Measurements from ENCODE around the gene ADSL. TPM values are rescaled to one million over a fixed set of nuclear protein-coding genes. Genes with fewer than 3 reads are reported as not detected.

ADSL gene
- total and polyA plus RNA-seq, 2 donors from 2014 or later: 42.5 to 57.5 TPM

DNA sequence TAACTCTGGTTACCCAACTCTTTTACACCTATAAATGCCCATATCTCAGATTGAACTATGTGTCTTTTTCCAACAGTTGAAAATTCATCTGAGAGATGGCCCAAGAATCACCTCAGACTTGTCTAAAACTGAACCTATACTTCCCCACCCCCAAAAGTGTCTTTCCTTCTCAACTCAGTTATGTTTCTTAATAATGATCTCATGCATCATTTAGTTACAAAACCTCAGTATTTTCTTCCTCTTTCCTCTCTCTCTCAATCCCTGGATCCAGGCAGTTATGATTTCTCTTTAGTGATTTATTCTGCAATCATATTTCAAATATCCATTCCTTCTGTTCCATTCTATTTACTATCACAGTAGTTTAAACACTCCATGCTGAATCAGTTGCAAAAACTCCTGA is 32.3 kb upstream of the ADSL start:
- peaks cover 23 to 63% (median 49%) of the 10 kb centered on the region in 3 donors for H3K36me3 ChIP-seq (ENCODE audit: control insufficient read depth in 2 of 3, insufficient read depth in 3 of 3, low read length in 3 of 3)
- TF ChIP-seq, protein P1, sequence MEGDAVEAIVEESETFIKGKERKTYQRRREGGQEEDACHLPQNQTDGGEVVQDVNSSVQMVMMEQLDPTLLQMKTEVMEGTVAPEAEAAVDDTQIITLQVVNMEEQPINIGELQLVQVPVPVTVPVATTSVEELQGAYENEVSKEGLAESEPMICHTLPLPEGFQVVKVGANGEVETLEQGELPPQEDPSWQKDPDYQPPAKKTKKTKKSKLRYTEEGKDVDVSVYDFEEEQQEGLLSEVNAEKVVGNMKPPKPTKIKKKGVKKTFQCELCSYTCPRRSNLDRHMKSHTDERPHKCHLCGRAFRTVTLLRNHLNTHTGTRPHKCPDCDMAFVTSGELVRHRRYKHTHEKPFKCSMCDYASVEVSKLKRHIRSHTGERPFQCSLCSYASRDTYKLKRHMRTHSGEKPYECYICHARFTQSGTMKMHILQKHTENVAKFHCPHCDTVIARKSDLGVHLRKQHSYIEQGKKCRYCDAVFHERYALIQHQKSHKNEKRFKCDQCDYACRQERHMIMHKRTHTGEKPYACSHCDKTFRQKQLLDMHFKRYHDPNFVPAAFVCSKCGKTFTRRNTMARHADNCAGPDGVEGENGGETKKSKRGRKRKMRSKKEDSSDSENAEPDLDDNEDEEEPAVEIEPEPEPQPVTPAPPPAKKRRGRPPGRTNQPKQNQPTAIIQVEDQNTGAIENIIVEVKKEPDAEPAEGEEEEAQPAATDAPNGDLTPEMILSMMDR (IDR thresholded peaks at IDR 0.05; ENCODE audit: borderline replicate concordance, extremely low read depth, insufficient read depth): no peak
- intact Hi-C loops (cut with DNase I): no loop called here
- no peaks in the 10 kb centered on the region for H3K4me1 ChIP-seq (ENCODE audit: control insufficient read depth in 2 of 3, insufficient read depth in 2 of 3, low read depth in 1 of 3, low read length in 3 of 3)
- no peak overlapping the region for H3K27ac ChIP-seq (ENCODE audit: low read depth in 2 of 2, low read length in 2 of 2)
- no peaks in the 10 kb centered on the region for H3K9me3 ChIP-seq (ENCODE audit: control insufficient read depth in 2 of 3, insufficient read depth in 1 of 3, low read length in 3 of 3)
- DNase-seq: no peak
- H3K4me3 ChIP-seq (ENCODE audit: low read length in 3 of 3): no peak overlapping the region
- no peak for FAIRE-seq
- H3K27me3 ChIP-seq (ENCODE audit: control insufficient read depth, insufficient read depth, low read length): no peaks in the 10 kb centered on the region
- H3K9ac ChIP-seq (ENCODE audit: low read length in 3 of 3): no peak overlapping the region

DNA sequence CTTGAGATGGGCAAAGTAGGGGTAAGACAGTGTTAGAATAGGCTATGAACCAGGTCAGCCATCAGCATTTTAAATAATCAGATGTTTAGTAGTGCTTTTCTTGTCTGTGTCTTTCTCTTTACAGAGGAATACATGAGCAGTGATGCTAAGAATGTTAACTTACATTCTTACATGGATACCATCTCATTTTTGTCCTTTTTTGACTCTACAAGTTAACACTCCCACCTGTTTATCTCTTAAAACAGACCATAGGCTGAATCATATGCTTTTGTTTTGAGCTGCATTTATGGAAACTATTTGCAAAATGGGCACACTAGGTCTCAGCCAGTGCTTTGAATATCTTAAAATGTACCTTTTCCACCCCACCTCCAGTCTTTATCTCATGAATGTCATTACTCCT is 25.6 kb upstream of the ADSL start:
- intact Hi-C loops (cut with DNase I): no loop called here
- Histone ChIP-seq H3K9ac (ENCODE audit: low read length in 3 of 3) (no peak overlapping the region), H3K4me1 (ENCODE audit: control insufficient read depth in 2 of 3, insufficient read depth in 2 of 3, low read depth in 1 of 3, low read length in 3 of 3) (no peaks in the 10 kb centered on the region), H3K27me3 (ENCODE audit: control insufficient read depth, insufficient read depth, low read length) (no peaks in the 10 kb centered on the region), H3K4me3 (ENCODE audit: low read length in 3 of 3) (no peak overlapping the region), H3K9me3 (ENCODE audit: control insufficient read depth in 2 of 3, insufficient read depth in 1 of 3, low read length in 3 of 3) (no peaks in the 10 kb centered on the region), H3K36me3 (ENCODE audit: control insufficient read depth in 2 of 3, insufficient read depth in 3 of 3, low read length in 3 of 3) (peaks cover 8 to 37% (median 32%) of the 10 kb centered on the region in 3 donors), H3K27ac (ENCODE audit: low read depth in 2 of 2, low read length in 2 of 2) (no peak overlapping the region)
- DNase-seq: no peak
- TF ChIP-seq, protein P1 (IDR thresholded peaks at IDR 0.05; ENCODE audit: borderline replicate concordance, extremely low read depth, insufficient read depth): no peak
- FAIRE-seq: no peak

DNA sequence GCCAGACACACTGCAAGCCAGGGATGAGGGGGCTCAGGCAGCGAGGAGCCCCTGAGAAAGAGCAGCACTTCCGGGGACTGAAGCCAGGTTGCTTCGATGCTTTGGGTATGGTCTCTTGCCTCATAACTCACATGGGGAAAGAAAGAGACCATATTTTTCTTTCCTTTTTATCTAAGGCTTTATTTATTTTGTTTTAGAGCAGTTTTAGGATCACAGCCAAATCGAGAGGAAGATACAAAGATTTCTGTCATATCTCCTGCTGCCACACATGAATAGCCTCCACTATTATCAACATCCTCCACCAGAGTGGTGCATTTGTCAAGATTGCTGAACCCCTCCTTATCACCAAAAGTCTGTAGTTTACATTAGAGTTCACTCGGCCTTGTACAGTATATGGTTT is 24.3 kb upstream of the ADSL start:
- Histone ChIP-seq H3K9me3 (ENCODE audit: control insufficient read depth in 2 of 3, insufficient read depth in 1 of 3, low read length in 3 of 3) (no peaks in the 10 kb centered on the region), H3K4me3 (ENCODE audit: low read length in 3 of 3) (no peak overlapping the region), H3K27ac (ENCODE audit: low read depth in 2 of 2, low read length in 2 of 2) (no peak overlapping the region), H3K4me1 (ENCODE audit: control insufficient read depth in 2 of 3, insufficient read depth in 2 of 3, low read depth in 1 of 3, low read length in 3 of 3) (no peaks in the 10 kb centered on the region), H3K9ac (ENCODE audit: low read length in 3 of 3) (no peak overlapping the region), H3K27me3 (ENCODE audit: control insufficient read depth, insufficient read depth, low read length) (no peaks in the 10 kb centered on the region), H3K36me3 (ENCODE audit: control insufficient read depth in 2 of 3, insufficient read depth in 3 of 3, low read length in 3 of 3) (peaks cover 8 to 30% (median 27%) of the 10 kb centered on the region in 3 donors)
- DNase-seq: no peak
- intact Hi-C loops (cut with DNase I): no loop called here
- TF ChIP-seq, protein P1 (IDR thresholded peaks at IDR 0.05; ENCODE audit: borderline replicate concordance, extremely low read depth, insufficient read depth): no peak
- no peak for FAIRE-seq

DNA sequence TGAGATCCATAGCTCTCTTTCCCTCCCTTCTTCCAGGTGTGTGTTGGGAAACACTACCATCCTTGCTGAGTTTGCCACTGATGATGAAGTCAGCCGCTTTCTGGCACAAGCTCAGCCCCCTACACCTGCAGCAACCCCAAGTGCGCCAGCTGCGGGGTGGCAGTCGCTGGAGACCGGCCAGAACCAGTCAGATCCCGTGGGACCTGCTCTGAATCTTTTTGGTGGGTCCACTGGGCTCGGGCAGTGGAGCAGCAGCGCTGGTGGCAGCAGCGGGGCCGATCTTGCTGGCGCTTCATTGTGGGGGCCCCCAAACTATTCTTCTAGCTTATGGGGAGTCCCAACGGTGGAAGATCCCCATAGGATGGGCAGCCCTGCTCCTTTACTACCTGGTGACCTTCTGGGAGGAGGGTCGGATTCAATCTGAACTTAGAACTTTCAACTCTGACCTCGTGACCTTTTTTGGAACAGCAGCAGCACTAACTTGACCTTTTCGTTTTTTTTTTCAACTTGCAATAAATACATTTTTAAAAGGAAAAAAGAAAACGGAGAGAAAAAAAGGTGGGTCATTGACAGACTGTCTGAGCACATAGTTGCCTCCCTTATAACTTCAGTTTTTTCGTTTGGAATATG is 23.4 kb upstream of the ADSL start:
- H3K27me3 ChIP-seq (ENCODE audit: control insufficient read depth, insufficient read depth, low read length): no peaks in the 10 kb centered on the region
- peaks cover 4 to 26% (median 19%) of the 10 kb centered on the region in 3 donors for H3K36me3 ChIP-seq (ENCODE audit: control insufficient read depth in 2 of 3, insufficient read depth in 3 of 3, low read length in 3 of 3)
- no peak overlapping the region for H3K9ac ChIP-seq (ENCODE audit: low read length in 3 of 3)
- FAIRE-seq: no peak
- H3K9me3 ChIP-seq (ENCODE audit: control insufficient read depth in 2 of 3, insufficient read depth in 1 of 3, low read length in 3 of 3): no peaks in the 10 kb centered on the region
- no peaks in the 10 kb centered on the region for H3K4me1 ChIP-seq (ENCODE audit: control insufficient read depth in 2 of 3, insufficient read depth in 2 of 3, low read depth in 1 of 3, low read length in 3 of 3)
- H3K27ac ChIP-seq (ENCODE audit: low read depth in 2 of 2, low read length in 2 of 2): no peak overlapping the region
- H3K4me3 ChIP-seq (ENCODE audit: low read length in 3 of 3): no peak overlapping the region
- intact Hi-C loops (cut with DNase I): no loop called here
- TF ChIP-seq, protein P1 (IDR thresholded peaks at IDR 0.05; ENCODE audit: borderline replicate concordance, extremely low read depth, insufficient read depth): no peak
- DNase-seq: no peak

Measured in kidney (tissue), 14 donors.